ENCODE measurements around the gene LHPP.

GRCh38 chr10:124516746-124517397, 55.2 kb downstream of the LHPP start:
- TF ChIP-seq CTCF (IDR thresholded peaks at IDR 0.05): no peak
- TF ChIP-seq POLR2A (IDR thresholded peaks at IDR 0.05): no peak
